Measurements from ENCODE around the gene FLCN.

Gene FLCN

DNA sequence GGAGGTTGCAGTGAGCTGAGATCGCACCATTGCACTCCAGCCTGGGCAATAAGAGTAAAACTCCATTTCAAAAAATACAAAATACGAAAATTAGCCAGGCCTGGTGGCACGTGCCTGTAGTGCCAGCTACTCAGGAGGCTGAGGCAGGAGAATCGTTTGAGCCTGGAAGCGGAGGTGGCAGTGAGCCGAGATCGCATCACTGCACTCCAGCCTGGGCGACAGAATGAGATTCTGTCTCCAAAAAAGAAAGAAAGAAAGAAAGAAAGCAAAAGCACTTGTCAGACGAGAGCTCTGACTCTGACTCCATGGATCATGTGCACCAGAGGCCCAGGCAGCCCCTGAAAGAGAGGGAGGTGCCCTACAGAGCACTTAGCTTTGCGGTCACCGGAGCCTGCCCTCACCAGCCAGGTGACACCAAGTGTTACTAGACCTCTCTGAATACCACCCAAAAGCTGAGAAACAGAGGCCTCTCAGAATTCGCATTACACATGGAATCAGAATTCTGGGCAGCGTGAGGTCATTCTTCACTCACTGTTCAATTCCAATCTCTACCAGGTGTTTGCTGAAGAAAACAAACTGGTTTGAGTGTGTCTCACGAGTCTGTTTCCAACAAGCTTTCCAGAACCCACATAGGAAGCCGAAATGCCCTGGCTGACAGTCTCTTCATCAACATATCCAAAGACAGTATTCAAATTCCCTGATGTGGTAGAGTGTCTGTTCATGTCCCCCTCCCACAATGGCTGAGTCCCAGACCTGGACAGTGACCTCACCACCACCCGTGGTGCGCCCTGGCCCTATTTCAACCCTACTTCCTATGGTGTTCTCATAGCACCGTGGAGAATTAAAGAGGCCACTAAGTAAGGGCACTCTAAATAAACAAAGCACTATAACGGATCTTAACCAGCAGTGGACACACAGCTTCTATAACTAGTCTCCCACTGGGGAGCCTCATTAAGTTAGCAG lies 1.5 kb downstream of the FLCN start:
- DNase-seq = no peak

GRCh38 chr17:17232303-17232621 lies 4.7 kb downstream of the FLCN start:
- DNase-seq = no peak

GRCh38 chr17:17231621-17232302 lies 5.2 kb downstream of the FLCN start:
- DNase-seq = no peak

DNA sequence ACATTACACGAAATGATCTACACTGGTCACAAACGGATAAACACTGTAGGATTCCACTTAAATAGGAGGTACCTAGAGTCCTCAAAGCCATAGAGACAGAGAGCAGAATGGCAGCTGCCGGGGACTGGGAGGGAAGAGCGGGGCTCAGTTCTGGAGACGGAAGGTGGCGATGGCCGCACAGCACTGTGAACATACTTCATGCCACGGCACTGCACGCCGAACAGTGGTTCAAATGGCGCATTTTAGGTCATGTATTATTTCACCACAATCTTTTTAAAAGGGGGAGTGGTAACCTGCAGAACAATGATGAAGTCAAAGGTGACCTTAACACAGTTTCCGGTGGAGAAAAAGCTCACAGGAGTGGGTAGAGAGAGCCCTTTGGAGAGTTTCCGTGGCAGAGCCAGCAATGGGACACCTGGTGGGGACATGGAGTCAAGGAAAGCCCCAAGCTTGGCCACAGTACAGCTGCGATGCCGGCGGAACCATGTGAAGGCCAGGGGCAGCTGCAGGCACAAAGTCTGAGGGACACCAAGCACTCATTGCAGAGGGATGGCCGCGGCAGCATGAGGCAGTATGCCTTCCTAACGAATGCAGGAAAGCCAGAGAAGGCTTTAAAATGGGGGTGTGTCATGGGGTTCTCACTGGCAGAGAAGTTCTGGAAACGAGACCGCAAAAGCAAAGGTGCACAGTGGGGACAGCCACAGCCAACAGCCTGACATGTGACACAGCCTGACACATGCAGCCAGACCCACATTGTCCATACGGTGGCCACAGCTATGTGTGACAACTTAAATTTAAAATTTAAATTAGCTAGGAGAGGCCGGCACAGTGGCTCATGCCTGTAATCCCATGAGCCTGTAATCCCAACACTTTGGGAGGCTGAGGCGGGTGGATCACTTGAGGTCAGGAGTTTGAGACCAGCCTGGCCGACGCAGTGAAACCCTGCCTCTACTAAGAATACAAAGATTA lies 7.3 kb downstream of the FLCN start:
- DNase-seq = no peak

DNA sequence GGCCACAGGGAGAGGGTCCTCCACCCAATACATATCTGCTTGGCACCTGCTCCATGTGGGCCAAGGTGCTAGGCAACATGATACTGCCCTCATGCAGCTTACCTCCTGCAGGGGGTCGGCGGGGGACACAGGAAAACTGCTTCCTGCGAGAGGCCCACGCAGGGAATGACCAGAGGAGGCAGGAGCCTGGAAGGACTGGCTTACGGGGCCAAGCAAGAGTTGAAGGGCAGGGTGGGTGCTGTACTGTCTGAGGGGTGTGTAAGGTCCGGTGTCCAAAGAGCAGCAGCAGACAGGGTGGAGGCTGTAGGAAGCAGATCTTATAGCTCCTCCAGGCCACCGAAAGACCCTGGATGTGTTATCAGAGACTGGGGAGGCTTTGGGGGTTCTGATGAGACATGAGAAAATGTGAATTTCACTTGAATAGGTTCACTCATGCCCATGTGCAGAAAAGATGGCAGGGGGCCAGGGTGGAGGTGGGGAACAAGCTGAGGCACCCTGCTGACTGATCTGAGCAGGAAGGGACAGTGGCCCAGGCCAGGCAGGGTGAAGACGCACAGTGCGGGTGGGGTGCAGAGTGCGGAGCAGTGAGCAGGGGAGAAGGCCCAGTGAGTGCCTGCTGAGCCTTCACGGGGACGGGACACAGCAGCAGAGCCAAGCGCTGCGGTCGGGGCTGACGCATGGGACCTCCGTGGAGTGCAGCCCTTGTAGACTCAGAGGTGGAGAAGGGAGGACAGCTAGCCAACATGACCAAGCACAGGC lies 8.3 kb downstream of the FLCN start:
- DNase-seq = no peak

- no peak for DNase-seq
Observed at GRCh38 chr17:17227608-17228520, 9.1 kb downstream of the FLCN start.

- DNase-seq = no peak
Observed at GRCh38 chr17:17226451-17227265, 10.3 kb downstream of the FLCN start.

GRCh38 chr17:17225901-17226300 lies 11.1 kb downstream of the FLCN start:
- no peak for DNase-seq

DNA sequence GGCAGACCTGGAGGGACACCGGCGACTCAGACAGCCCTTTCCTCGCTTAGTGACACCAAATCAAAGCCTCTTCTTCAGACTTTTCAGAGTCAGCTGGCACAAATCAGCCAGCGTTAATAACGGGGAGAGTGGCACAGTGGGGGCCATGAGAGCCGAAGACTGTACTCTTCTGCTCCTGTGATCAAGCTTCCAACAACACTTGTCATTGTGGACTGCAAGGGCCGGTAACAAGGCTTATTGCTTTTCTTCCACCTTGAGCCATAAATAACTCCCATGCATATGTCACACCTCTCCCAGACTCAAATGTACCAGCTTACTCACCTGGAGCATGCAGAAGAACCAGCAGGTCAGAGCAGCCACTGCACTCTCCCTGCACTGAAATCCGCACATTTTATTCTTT lies 12.8 kb downstream of the FLCN start:
- DNase-seq = no peak

DNA sequence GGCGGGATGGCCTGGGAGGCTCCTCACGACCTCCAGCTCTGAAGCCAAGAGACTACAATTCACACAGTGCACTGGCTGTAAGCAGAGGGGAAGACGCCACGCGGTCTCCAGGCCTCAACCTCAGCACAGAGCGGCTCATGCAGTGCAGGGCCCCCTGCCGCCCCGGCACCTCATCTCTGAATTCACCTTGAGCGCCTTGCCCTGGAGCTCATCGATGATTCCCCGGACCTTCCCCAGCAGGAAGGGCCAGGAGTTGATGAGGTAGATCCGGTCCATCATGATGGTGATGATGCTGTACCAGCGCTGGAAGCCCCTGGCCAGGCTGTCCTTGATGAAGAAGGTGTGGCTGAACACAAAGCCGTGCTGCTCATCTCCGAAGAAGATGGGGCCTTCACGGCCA lies 13.2 kb downstream of the FLCN start:
- no peak for DNase-seq

- no peak for DNase-seq
Observed at GRCh38 chr17:17221329-17221728, 15.6 kb downstream of the FLCN start.

DNA sequence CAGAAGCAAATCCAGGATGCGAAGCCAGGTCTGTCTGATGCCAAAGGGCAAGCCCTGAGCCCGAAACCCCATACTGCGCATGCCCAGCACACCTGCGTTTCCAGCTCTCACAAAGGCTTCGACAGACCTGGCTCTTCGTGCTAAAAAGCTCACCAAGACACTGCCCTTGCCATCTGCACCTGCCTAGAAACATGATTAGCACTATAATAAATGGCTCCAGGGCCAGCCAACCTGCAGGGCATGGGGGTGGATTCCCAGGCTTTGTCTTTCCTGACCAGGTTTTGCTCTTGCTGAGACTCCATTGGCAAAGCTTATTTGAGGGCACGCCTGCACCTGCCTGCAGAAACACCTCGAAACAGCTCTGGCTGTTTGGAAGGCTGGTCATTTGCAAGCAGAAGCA lies 16.4 kb downstream of the FLCN start:
- no peak for DNase-seq

- DNase-seq = no peak
Observed at GRCh38 chr17:17217995-17218394, 19.0 kb downstream of the FLCN start.

- no peak for DNase-seq
Observed at GRCh38 chr17:17216776-17217175, 20.2 kb downstream of the FLCN start.

- no peak for DNase-seq
Observed at GRCh38 chr17:17216236-17216635, 20.7 kb downstream of the FLCN start.

DNA sequence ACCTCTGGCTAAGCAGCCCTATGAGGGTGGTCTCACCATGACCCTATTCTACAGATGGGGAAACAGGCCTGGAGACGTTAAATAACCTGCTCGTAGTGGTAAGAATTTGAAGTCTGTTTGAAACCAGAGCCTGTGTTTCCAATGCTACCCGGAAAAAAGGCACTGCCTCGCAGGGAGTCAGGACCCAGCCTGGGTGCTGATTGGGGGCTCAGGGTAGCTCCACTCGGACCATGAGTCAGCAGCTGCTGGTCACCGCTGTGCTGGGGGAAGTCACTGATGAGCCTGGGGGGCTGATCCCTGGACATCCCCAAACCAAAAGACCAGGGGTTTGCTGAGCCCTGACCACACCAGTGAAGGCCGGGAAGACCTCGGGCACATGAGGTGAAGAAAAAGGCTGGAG lies 21.4 kb downstream of the FLCN start:
- DNase-seq = no peak

GRCh38 chr17:17214646-17215436 lies 22.1 kb downstream of the FLCN start:
- no peak for DNase-seq

DNA sequence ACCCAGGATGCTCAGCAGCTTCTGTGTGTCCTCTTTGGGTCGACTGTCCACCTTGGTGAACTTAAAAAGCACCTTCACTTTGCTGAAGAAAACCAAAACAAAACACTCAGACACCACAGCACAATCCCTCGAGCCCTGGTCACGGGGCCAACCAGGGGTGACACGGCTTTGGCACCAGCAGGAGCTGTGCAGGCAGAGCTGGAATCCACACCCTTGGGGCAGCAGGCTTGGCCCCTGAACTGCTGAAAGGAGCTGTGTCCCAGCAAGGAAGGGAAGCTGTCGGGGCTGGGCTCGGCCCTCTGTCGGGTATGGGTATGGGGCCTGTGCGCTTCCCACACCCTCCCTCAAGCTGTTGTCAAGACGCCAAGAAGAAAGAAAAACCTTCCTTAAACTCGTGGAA lies 23.2 kb downstream of the FLCN start:
- DNase-seq = no peak

- no peak for DNase-seq
Observed at GRCh38 chr17:17207998-17208397, 29.0 kb downstream of the FLCN start.

Data from T-helper 1 cell (primary cell).